HG03354 (cell line): ENCODE results near the gene CCDC71.

Experiments
- ATAC-seq: cut with Tn5 transposase; IDR thresholded peaks from one replicate; pipeline ENCODE4 v1.9.1; 2021; ENCODE audit warnings: mild to moderate bottlenecking; ENCODE audit not compliant: unreplicated experiment, poor library complexity, severe bottlenecking

CCDC71 gene

DNA sequence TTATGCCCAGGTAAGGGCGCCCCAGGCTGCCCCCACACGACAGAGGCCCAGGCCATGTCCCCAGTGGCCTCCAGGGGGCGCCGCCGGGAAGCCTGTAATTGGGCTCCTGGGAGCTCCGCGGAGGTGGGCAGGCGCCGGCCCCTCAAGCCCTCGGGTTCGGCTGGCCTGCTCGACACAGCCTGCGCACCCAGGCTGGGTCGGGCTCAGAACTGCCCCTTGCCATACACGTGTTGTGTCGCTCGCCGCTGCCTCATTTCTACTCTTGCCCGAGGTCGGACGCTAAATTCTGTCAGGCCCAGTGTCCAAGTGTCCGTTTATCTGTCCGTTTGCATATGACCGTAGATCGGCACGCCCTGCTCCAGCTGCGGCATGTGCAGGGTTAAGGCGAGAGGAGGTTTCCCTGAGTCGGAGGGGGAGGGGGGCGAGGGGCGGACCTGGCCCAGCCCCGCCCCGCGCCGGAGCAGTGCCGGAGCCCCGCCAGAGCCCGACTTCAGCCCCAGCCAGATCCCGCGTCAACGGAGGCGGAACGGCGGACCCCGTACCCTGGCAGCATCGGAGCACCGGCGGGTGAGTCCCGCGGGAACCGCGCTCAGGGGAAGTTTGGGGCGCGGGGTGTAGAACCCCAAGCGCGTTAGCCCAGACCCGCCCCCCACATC, 5.1 kb upstream of the CCDC71 start, which contains the start of gene KLHDC8B:
Gene KLHDC8B, plus strand, starts transcription at position 480 of the 656 bp plus-strand sequence. CDS start 1,172 bp downstream, outside the sequence.
- no peak for ATAC-seq

DNA sequence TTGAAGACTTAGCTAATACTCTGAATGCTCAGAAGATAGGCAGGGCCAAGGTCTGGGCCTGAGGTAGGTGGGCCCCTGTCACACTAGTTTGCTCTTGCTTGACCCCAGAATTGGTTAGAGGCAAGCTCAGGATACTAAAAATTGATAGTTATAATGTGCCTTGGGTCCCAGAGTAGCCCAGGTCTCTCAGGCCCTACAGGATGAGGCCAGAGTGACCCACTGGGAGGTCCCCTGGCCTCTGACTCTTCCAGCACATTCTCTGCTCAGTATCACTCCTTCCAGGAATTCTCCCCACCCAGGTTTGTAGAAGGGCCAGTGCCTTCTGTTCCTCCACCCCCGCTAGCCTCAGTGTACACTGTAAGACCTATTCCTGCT, 4.6 kb upstream of the CCDC71 start:
- no peak for ATAC-seq

DNA sequence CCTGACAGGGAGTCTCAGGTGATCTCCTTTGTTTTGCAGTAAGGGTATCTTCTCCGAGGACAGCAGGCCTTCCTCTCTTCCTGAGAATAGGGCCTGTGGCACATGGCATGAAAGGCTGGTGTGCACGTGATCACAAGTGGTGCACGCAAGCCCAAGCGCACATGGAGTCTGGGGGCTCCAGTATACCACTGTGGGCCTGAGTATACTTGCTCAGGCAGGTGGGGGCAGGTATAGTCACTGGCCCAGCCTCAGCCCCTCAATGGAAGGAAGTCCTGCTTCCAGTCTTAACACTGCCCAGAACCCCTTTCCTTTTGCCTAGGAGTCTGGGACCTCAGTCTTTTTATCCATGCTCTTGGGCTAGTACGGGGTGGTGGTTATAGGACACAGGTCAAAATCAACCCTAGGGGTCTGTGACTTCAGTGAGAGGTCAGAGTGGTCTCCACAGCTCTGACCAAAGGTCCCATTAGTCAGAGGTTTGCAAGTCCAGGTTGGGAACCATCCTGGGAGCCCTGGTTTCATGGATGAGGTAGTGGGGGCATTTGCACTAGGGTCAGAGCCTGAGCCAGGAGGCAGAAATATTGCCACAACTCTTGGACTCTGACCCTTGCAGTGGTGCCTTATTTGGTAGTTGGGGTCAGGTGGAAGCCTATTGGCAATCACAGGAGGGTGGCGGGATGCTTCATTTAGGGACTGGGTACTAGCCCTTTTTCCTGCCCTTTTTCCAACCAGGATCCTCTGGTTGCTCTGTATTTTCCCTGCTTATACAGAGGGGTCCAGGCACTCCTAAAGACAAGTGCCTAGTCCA, 823 bp upstream of the CCDC71 start:
- no peak for ATAC-seq

DNA sequence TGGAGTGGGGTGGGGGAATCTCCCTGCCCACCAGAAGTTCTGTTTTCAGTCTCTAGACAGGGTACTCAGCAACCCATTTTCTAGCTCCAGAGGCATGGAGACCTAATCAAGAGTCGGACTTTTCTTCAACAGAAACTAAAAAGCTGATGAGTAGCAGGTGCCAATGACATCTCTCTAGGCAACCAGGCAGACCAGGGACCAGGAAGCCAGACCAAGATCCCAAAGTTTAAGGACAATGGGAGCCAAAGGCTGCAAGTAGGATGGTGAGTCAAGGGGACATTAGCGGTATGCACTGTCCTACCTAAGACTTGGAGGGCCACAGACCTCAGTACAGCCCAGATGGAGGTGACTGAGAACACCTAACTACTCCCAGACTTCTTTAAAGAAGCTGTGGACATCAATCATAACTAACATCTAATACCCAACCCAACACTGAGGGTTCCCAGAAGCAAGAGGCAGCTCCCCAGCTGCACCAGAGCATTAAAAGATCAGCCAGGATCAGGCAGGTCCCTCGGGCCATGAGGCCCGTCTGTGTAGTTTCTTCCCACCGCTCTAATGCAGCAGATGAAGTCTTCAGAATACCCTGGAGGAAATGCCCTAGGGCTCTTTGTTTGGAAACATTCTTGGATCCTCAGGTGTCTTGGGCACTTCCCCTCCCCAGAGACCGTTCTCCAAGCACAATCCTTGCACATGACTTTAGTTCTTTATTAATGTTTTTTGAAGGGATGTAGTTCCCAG, 979 bp downstream of the CCDC71 start:
- ATAC-seq, result no peak

DNA sequence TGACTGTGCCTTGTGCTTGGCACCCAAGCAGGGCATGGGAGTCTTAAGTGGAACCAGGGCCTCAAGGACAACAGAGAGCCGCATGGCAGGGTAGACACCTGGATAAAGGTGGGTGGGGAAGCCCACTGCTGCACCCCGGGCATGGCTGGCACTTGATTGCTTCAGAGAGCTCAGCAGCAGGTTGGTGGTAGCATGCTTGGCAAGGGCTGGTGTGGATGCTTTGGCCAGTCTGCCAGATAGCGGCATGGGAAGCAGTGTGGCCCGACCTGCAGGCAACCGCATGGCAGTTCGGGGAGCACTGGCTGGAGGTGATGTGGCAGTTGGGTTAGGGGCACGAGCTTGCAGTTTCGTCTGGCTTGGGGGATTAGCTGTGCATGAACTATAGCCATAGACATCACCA, 2.5 kb downstream of the CCDC71 start:
- no peak for ATAC-seq

DNA sequence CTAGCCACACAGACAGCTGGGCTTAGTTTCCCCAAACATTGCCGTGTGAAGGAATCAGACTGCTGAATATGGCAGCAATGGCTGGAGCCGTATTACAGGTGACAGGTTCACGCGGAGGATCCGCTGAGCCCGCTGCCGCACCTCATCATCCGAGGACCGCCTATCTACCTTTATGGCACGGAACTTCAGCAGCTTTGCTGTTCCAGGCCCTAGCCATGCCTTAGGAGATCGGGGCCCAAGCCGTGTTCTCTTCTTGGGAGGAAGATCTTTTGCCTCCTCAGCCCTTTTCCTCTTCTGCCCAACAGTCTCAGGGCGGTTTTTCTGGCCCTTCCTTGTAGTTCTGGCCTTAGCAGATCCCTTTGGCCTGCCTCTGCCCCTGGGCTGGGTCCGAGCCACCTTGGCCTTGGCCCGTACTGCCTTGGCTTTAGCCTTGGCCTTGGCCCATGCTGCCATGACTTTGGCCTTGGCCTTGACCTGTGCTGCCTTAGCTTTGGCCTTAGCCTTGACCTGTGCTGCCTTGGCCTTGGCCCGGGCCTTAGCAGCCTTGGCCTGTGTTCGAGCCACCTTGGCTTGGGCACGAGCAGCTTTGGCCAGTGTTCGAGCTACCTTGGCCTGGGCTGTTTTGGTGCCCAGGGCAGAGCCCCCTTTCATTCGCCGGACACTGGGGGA, 3.2 kb downstream of the CCDC71 start:
- ATAC-seq, result no peak

DNA sequence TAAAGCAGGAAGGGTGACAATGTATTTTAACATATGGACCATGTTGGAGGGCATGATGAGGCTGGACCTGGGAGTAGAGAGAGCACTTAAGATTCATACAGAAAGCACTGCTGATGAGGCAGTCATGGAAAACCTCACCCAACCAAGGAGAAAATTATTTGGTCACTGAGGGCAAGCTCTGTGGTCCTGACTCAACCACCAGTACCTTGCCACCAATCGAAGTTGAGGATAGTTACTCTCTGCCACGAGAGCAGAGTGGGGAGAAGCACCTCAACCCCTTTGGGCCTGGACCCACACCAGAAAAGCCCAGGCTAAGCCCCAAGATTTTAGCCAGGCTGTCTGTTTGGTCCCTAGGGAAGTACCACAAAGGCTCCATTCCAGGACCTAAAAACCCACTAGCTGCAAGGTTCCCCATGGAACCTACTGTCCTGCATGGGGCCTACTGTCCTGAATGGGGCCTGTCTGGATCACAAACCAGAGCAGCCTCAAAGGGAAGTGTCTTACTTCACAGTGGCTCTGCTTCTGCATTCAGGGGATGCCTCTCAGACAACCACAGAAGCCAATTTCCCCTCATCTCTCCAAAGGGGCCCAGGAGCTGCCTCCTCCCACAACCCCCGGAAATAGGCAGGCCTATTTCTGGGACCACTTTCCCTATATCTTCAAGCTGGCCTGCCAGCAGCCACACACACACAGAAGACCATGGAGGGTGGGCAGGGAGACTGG, 4.2 kb downstream of the CCDC71 start:
- ATAC-seq, result no peak

DNA sequence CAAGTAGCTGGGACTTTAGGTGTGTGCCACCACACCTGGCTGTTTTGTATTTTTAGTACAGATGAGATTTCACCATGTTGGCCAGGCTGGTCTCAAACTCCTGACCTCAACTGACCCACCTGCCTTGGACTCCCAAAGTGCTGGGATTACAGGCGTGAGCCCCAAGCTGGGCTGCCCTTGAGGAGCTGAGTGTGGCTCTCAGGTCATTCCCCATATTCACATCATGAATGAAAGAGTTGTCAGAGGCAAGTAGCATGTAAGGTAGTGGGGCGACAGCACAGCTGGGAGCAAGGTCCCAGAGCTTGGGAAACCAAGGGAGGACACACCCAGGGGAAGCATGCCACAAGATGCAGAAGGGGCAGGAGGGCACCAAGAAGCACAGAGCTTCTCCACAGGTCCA, 4.9 kb downstream of the CCDC71 start:
- no peak for ATAC-seq

DNA sequence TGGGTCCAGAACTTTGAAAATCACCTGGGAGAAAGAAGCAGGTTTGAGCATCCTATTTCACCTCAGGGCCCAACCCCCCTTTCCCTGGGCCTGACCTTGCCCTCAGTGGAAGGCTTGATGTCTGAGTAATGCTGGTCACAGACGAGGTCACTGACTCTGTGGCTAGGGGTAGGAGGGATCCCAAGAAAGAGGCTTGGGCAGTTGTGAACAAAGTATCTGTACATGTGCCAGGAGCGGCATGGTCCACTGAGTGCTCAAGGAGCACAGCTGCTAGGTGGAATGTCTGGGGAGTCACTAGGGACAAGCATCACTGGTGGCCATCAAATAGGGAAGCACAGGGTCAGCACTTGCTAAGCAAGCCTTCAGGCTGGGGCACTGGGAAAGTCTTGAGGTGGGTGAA, 7.3 kb downstream of the CCDC71 start:
- ATAC-seq, result no peak

DNA sequence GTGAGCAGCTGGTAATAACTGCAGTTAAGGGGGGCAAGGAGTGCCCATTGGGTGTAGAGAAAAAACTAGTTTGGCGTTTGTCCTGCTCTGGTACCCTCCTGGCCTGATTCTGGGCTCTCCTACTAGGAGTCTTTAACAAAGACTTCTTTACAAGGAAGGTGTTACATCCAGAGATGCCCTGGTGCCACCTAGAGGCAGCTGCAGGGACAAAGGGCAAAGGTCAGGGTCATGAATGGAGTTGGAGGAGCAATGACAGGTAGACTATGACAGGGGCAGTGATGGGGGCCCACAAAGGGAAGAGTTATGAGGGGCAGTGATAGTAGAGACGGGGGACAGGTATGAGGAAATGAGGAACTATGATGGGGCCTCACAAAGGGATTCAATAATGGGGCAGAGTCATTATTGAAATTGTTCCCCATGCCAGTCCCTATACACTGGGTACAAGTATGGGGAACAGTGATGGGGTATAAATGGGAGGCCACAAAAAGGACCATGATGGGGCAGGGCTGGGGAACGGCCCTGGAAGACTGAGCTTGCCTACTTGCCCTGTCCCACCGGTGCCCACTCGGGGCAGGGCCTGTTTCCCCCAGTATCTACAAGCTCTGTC, 7.9 kb downstream of the CCDC71 start:
- ATAC-seq, result no peak

DNA sequence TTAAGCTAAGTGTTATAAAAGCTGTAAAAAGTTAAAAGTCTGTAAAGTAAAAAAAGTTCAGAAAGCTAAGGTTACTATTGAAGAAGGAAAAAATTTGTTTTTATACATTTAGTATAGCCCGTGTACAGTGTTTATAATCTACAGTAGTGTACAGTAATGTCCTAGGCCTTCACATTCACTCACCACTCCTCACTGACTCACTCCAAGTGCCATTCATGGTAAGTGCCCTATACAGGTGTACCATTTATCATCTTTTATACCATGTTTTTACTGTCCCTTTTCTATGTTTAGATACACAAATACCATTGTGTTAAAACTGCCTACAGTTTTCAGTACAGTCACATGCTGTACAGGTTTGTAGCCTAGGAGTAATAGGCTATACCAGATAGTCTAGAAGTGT, 8.8 kb downstream of the CCDC71 start:
- no peak for ATAC-seq

DNA sequence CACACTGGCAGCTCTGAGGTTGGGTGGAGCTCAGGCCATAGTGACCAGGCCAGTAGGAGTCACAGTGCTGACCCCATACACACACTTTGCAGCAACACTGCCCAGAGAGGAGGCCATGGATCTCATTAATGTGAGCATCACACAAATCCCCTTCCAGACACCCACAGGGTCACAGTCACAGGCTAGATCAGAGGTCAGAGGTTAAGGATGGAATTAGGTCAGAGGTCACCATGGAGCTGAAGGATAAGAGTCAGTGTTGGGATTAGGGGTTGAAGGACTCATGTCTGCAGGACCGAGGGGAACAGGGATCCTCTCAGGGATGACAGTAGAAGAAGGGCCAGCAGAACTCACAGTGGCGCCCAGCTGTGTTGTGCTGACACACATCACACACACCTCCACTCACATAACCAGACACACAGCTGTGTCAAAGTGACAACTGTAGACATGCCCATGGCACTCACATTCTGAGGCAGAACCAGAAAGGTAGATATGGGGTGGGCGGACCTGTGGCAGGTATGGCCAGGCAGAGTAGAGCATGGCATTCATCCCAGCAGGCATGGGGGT, 12.7 kb downstream of the CCDC71 start:
- no peak for ATAC-seq

DNA sequence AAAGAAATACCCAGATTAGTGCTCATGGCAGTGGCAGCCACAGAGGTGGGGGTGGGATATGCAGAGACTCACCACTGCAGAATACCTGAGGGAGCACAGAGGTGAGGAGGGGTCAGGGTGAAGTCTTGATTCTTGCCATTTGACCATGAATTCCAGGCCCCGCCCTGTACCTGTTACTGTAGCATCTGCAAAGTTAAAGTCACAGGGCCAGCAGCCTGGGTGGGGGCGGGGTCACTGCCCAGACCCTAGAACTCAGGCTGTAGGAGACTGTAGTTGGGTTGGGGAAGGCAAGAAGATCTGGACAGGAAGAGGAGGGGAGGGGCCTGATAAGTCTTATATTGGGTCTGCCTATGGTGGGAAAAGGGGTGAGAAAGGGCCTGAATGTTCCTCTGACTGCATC, 14.5 kb downstream of the CCDC71 start:
- ATAC-seq, result no peak

DNA sequence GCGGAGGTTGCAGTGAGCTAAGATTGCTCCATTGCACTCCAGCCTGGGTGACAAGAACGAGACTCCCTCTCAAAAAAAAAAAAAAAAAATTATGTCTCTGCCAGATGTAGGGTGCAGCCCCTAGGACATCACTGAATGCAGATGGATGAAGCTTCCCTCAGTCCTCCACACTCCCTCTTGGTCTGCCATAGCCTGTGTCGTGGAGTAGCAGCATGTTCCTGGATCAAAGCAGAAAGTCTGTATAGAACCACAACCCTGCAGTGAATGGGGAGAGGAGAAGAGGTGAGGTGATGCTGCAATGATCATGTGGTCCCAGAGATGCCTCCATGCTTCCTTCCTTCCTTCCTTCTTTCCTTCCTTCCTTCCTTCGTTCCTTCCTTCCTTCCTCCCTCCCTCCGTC, 18.0 kb downstream of the CCDC71 start:
- no peak for ATAC-seq

DNA sequence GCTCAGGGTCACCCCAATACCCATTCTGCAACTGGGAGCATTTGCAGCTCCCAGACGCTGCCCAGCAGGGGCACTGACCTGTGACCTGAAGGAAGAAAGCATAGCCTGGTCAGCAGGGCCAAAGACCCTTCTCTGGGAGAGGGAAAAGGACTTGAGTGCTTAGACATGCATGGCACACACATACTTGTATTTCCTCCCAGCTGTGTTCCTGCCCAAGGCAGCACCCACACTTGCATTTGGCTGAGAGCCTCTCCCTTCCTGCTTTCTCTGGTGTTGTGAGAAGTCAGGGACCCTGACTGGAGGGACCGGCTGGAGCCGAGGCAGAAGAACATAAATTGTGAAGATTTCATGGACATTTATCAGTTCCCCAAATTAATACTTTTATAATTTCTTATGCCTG, 26.1 kb downstream of the CCDC71 start:
- no peak for ATAC-seq

DNA sequence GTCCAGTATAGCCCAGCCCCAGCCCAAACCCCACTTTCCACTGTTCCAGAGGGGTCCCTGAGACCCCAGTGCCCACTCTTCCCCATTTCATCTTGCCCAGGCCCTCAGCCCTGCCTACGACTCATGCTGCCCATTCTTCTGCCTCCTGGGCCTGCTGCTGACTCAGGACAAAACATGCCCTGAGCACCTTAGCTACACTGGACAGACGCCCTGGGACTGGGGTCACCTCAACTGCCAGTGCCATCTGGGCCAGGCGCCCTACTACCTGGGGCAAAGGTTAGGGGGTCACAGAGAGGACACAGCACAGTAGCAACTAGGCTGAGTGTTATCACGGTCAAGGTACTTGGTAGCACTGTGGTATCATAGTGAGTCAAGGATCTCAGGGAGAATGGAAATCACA, 30.6 kb downstream of the CCDC71 start:
- no peak for ATAC-seq

DNA sequence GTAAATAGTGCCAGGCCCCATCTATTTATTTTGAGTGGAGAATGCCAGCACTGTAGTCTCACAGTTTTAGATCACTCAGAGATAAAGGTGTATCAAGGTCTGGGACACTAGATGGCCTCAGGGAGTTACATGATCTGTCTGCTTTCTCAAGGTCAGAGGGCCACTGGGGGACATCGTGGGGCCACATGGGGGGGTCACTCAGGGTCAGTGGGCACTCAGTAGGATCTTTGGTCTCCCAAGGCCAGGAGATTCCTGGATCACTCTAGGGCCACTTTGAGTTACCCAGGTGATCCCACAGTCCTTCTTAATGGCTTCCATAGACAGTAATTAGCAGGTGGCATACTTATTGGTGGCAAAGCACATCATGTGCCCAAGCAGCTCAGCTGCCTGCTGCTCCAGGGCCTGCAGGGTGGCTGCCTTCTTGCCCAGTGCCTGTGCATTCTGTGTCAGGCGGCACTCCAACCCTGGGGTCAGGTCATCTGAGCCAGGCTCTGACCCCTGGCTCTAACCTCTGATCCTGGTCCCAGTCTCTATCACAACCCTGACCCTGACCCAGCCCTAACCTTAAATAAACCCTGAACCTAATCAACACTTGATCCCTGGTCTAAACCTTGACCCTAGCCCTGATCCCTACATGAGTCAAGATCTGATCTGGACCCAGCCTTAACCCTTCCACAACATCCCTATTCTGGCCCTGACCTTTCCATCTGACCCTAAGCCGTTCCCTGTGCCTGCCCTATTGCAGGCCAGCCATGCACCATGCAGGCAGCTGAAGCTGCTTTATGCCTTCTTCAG, 31.5 kb downstream of the CCDC71 start:
- no peak for ATAC-seq

DNA sequence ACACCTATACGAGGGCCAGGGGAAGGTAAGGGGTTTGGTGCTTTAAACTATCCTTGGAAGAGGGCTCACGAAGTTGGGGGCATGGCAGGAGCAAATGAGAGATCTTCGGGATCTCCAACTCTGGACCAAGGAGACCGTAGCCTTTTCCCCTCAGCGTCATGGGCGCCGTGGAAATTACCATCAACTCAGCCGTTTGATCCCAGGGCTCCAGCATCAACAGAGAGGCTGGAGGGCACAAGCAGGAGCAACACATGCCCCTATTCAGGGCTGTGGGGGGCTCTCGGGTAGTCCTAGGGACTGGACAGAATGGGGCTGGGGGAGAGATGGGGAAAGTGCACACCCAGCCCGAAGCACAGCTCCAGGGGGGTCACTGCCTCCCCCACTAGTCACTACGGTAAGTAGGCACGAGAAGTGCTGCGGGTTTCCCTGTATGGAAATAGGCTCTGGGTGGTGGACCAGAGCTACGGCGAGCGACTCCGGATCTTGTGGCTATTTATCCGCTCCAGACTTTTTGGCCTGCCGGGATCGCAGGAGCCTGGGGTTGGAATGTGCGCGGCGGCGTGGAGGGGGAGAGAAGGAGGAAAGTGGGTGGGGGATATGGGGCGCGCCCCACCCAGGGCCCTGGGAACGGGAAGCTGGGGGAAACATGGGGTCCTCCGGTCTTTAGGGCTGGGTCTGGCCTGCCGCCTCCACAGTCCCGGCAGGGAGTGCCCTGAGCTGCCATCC, 32.7 kb downstream of the CCDC71 start:
- no peak for ATAC-seq
